GM23338 (cell line): ENCODE data around the gene CASR. TPM values are rescaled to one million over a fixed set of nuclear protein-coding genes. Genes with fewer than 3 reads are reported as not detected.

ENCODE experiments used
- ATAC-seq: fragments of 200-7000 bp; cut with Tn5 transposase; 3 replicates; pipeline ENCODE4 v1.9.1; 2020
- DNase-seq: peaks from one replicate; pipeline ENCODE4 v3.0.0-alpha.2; 2015; ENCODE audit warnings: low spot score
- H2AFZ ChIP-seq: fragments of 200-600 bp; sonication (generic); 2 replicates; pipeline ENCODE4 v1.8.0; 2016; ENCODE audit warnings: antibody characterized with exemption, mild to moderate bottlenecking, moderate library complexity
- H3F3A ChIP-seq: fragments of 200-600 bp; sonication (generic); replicated peaks from 2 replicates; pipeline ENCODE4 v1.8.0; 2017; ENCODE audit warnings: antibody characterized with exemption, mixed run types, low read depth
- H3K27ac ChIP-seq: fragments of 200-600 bp; sonication (generic); 2 replicates; pipeline ENCODE4 v1.6.1; 2016; ENCODE audit warnings: low read depth
- H3K27me3 ChIP-seq: fragments of 200-600 bp; sonication (generic); 2 replicates; pipeline ENCODE4 v1.8.0; 2016; ENCODE audit warnings: mild to moderate bottlenecking, mixed run types, moderate library complexity; ENCODE audit not compliant: insufficient read depth
- H3K36me3 ChIP-seq: fragments of 200-600 bp; sonication (generic); 2 replicates; pipeline ENCODE4 v1.8.0; 2016; ENCODE audit warnings: mild to moderate bottlenecking; ENCODE audit not compliant: insufficient read depth
- H3K4me1 ChIP-seq: fragments of 200-600 bp; sonication (generic); 2 replicates; pipeline ENCODE4 v1.8.0; 2016; ENCODE audit warnings: mild to moderate bottlenecking, moderate library complexity; ENCODE audit not compliant: insufficient read depth
- H3K4me2 ChIP-seq: fragments of 200-600 bp; sonication (generic); 2 replicates; pipeline ENCODE4 v1.7.1; 2017; ENCODE audit warnings: mixed run types
- H3K4me3 ChIP-seq: fragments of 200-600 bp; sonication (generic); 2 replicates; pipeline ENCODE4 v1.6.1; 2016; ENCODE audit warnings: mixed run types
- H3K79me2 ChIP-seq: fragments of 200-600 bp; sonication (generic); replicated peaks from 2 replicates; pipeline ENCODE4 v1.8.0; 2017; ENCODE audit warnings: mild to moderate bottlenecking; ENCODE audit not compliant: insufficient read depth
- H3K9me2 ChIP-seq: fragments of 200-600 bp; sonication (generic); 2 replicates; pipeline ENCODE4 v1.8.0; 2017; ENCODE audit not compliant: insufficient read depth
- H4K20me1 ChIP-seq: fragments of 200-600 bp; sonication (generic); replicated peaks from 2 replicates; pipeline ENCODE4 v1.8.0; 2017; ENCODE audit warnings: mild to moderate bottlenecking; ENCODE audit not compliant: insufficient read depth
- H3K27ac Mint-ChIP-seq: 2 replicates; pipeline ENCODE4 v1.8.0; 2020; ENCODE audit warnings: inconsistent platforms, mild to moderate bottlenecking, moderate library complexity, mixed read lengths
- H3K27me3 Mint-ChIP-seq: 3 replicates; pipeline ENCODE4 v1.8.0; 2022; ENCODE audit warnings: low read depth, mild to moderate bottlenecking, moderate library complexity, mixed read lengths, inconsistent platforms; ENCODE audit not compliant: insufficient read depth, poor library complexity
- H3K36me3 Mint-ChIP-seq: 3 replicates; pipeline ENCODE4 v1.8.0; 2021; ENCODE audit warnings: low read depth, mild to moderate bottlenecking, inconsistent platforms, moderate library complexity, mixed read lengths
- H3K4me1 Mint-ChIP-seq: 3 replicates; pipeline ENCODE4 v1.8.0; 2020; ENCODE audit warnings: mild to moderate bottlenecking, inconsistent platforms, mixed read lengths
- H3K4me3 Mint-ChIP-seq: 3 replicates; pipeline ENCODE4 v1.8.0; 2021; ENCODE audit warnings: moderate library complexity, mild to moderate bottlenecking, inconsistent platforms, mixed read lengths
- H3K9me3 Mint-ChIP-seq: 3 replicates; pipeline ENCODE4 v1.8.0; 2020; ENCODE audit warnings: moderate library complexity, mild to moderate bottlenecking, inconsistent platforms, mixed read lengths
- CREB1 ChIP-seq: fragments of 250-450 bp; sonication (Bioruptor Pico); IDR thresholded peaks from 2 replicates; pipeline ENCODE4 v1.5.0; 2020; ENCODE audit warnings: low read depth, mild to moderate bottlenecking, moderate library complexity
- EZH2 ChIP-seq: fragments of 200-600 bp; sonication (generic); IDR thresholded peaks from one replicate; pipeline ENCODE4 v1.8.0; 2017; ENCODE audit warnings: antibody characterized with exemption, mild to moderate bottlenecking, low read depth; ENCODE audit not compliant: unreplicated experiment
- JUNB ChIP-seq: IDR thresholded peaks from one replicate; pipeline ENCODE4 v1.6.1; 2016; ENCODE audit warnings: antibody characterized with exemption; ENCODE audit not compliant: unreplicated experiment
- POLR2AphosphoS5 ChIP-seq: IDR thresholded peaks from 2 replicates; pipeline ENCODE4 v1.6.1; 2016; ENCODE audit warnings: antibody characterized with exemption, low read depth
- ZNF114 ChIP-seq: fragments of 250-450 bp; sonication (Bioruptor Pico); IDR thresholded peaks from 2 replicates; pipeline ENCODE4 v1.5.0; 2020; ENCODE audit warnings: mild to moderate bottlenecking, moderate library complexity
- ZNF331 ChIP-seq: fragments of 250-450 bp; sonication (Bioruptor Pico); IDR thresholded peaks from 2 replicates; pipeline ENCODE4 v1.5.0; 2020; ENCODE audit warnings: low read depth, mild to moderate bottlenecking, moderate library complexity
- polyA plus RNA-seq: library from polyadenylated mRNA; unstranded; fragments of >200 nt; fragmentation: Nextera tagmentation; extraction: Ambion mirVana; gene quantifications from 2 replicates; pipeline ENCODE4 v1.2.1, GENCODE V29; 2016
- total RNA-seq: library from RNA; depleted of rRNA; stranded (reverse); fragments of >200 nt; shearing (Covaris generic); gene quantifications from 2 replicates; pipeline ENCODE4 v1.2.3, GENCODE V29; 2014
- TF ChIP-seq, protein P1 (sequence below): IDR thresholded peaks from 2 replicates; pipeline ENCODE4 v1.6.1; 2016; ENCODE audit warnings: antibody characterized with exemption
- TF ChIP-seq, protein P2 (sequence below): IDR thresholded peaks from one replicate; pipeline ENCODE4 v1.6.1; 2018; ENCODE audit warnings: antibody characterized with exemption; ENCODE audit not compliant: unreplicated experiment
- TF ChIP-seq, protein P3 (sequence below): fragments of 250-450 bp; sonication (Bioruptor Pico); IDR thresholded peaks from 2 replicates; pipeline ENCODE4 v1.5.0; 2020; ENCODE audit warnings: mild to moderate bottlenecking, moderate library complexity

CASR gene
- total and polyA plus RNA-seq, 2 experiments from 2014 or later, result 0.08 to 0.56 TPM

DNA sequence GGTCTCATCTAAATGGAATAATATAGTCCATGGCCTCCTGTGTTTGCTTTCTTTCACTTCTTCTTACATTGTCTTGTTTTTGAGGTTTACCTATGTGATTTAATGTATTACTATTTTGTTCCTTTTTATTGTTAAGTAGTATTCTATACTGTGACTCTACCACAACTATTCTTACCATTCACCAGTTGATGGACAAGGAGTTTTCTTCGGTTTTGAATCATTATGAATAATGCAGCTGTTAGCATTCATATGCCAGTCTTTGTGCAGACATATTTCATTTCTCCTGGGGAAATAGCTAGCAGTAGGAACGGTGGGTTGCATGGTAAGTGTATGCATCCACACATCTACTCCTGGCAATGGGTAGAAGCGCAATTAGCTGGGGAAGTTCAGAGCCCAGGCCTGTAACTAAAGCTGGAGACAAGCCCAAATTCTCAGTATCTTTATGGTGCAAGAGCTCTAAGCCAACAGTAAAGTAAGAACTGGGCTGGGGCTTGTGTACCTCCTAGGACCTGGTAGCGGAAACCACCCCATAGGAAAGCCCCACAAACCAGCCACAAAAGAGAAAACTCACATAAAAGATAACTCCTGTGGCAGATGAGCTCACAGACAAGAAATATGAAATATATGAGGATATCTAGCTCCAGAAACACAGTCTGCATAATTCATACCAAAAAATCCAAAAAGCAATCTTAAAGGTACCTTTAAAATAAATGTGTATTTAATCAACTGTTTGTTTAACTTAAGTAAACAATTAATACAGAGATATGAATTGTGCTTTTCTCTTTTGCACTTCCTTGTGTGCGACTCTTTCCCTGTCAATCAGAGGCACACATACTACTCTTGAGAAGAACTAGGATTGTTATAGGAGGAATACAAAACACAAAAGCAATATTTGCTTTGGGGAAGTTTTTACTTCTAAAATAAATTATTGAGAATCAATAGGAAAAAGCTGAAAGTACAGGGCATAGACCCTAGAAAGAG is 138.9 kb downstream of the CASR start:
- no peaks in the 10 kb centered on the region for H3K27me3 ChIP-seq
- ATAC-seq (no peak), DNase-seq (no peak)
- TF ChIP-seq EZH2 (no peak), ZNF114 (no peak), JUNB (no peak), POLR2AphosphoS5 (no peak), CREB1 (no peak), ZNF331 (CRISPR knock-in tag) (no peak)
- TF ChIP-seq, protein P1, sequence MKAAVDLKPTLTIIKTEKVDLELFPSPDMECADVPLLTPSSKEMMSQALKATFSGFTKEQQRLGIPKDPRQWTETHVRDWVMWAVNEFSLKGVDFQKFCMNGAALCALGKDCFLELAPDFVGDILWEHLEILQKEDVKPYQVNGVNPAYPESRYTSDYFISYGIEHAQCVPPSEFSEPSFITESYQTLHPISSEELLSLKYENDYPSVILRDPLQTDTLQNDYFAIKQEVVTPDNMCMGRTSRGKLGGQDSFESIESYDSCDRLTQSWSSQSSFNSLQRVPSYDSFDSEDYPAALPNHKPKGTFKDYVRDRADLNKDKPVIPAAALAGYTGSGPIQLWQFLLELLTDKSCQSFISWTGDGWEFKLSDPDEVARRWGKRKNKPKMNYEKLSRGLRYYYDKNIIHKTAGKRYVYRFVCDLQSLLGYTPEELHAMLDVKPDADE, result no peak
- H3K4me3 ChIP-seq, result no peak overlapping the region
- Mint-ChIP-seq H3K36me3 (no peaks in the 10 kb centered on the region), H3K4me1 (no peaks in the 10 kb centered on the region), H3K9me3 (peaks cover 14% of the 10 kb centered on the region; the same call in 2 of the 3 replicates), H3K4me3 (no peak overlapping the region), H3K27ac (no peak overlapping the region), H3K27me3 (peaks cover 2% of the 10 kb centered on the region)
- H2AFZ ChIP-seq, result no peak overlapping the region
- no peaks in the 10 kb centered on the region; the same call in 1 of the 2 replicates for H3K9me2 ChIP-seq
- H3K27ac ChIP-seq, result no peak overlapping the region
- no peaks in the 10 kb centered on the region for H3K36me3 ChIP-seq
- no peaks in the 10 kb centered on the region for H3K79me2 ChIP-seq
- H4K20me1 ChIP-seq, result no peaks in the 10 kb centered on the region
- no peaks in the 10 kb centered on the region for H3F3A ChIP-seq
- H3K4me2 ChIP-seq, result no peak overlapping the region
- no peaks in the 10 kb centered on the region for H3K4me1 ChIP-seq

DNA sequence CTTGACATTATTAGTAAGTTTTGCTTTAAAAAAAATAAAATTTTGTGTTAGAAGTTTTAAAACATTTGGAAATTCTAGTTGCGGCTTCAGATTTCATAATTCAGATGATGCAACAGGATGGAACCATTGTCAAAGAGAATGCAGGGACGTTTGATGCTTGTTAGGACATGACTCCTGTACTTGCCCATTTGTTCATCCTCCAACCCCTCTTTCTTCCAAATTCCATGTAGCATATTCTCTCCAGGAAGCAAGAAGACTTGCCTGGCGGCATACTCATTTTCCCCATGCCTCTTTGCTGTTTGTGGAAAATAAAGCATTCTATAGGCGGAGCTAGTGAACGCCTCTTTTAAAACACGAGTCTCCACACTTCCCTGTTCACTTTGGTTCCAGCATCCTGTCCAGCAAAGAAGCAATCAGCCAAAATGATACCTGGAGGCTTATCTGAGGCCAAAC is 141.4 kb downstream of the CASR start, which contains the start of gene CSTA:
Gene CSTA (plus strand): TSS at position 378 of the 453 bp plus-strand sequence. CDS start 45 bp downstream, at position 423.
- H3K4me3 ChIP-seq, result no peak within 1 kb of the TSS
- H3K4me1 ChIP-seq, result no peaks in the 10 kb centered on the region
- peak within 1 kb of the TSS; percentile 63; the same call in 1 of the 2 replicates for H2AFZ ChIP-seq
- no peak for ATAC-seq
- H3K27me3 ChIP-seq, result no peaks in the 10 kb centered on the region
- DNase-seq, result no peak
- no peak within 1 kb of the TSS for H3K4me2 ChIP-seq
- Mint-ChIP-seq H3K36me3 (no peaks in the 10 kb centered on the region), H3K9me3 (peaks cover 5% of the 10 kb centered on the region; the same call in 1 of the 3 replicates), H3K27me3 (peaks cover 2% of the 10 kb centered on the region), H3K4me3 (no peak within 1 kb of the TSS), H3K27ac (no peak within 1 kb of the TSS), H3K4me1 (no peaks in the 10 kb centered on the region)
- no peaks in the 10 kb centered on the region for H3F3A ChIP-seq
- H4K20me1 ChIP-seq, result no peaks in the 10 kb centered on the region
- no peaks in the 10 kb centered on the region for H3K36me3 ChIP-seq
- H3K27ac ChIP-seq, result no peak within 1 kb of the TSS
- H3K79me2 ChIP-seq, result no peaks in the 10 kb centered on the region
- H3K9me2 ChIP-seq, result no peaks in the 10 kb centered on the region
- TF ChIP-seq EZH2 (no peak), CREB1 (no peak), ZNF114 (no peak)
- TF ChIP-seq, protein P2, sequence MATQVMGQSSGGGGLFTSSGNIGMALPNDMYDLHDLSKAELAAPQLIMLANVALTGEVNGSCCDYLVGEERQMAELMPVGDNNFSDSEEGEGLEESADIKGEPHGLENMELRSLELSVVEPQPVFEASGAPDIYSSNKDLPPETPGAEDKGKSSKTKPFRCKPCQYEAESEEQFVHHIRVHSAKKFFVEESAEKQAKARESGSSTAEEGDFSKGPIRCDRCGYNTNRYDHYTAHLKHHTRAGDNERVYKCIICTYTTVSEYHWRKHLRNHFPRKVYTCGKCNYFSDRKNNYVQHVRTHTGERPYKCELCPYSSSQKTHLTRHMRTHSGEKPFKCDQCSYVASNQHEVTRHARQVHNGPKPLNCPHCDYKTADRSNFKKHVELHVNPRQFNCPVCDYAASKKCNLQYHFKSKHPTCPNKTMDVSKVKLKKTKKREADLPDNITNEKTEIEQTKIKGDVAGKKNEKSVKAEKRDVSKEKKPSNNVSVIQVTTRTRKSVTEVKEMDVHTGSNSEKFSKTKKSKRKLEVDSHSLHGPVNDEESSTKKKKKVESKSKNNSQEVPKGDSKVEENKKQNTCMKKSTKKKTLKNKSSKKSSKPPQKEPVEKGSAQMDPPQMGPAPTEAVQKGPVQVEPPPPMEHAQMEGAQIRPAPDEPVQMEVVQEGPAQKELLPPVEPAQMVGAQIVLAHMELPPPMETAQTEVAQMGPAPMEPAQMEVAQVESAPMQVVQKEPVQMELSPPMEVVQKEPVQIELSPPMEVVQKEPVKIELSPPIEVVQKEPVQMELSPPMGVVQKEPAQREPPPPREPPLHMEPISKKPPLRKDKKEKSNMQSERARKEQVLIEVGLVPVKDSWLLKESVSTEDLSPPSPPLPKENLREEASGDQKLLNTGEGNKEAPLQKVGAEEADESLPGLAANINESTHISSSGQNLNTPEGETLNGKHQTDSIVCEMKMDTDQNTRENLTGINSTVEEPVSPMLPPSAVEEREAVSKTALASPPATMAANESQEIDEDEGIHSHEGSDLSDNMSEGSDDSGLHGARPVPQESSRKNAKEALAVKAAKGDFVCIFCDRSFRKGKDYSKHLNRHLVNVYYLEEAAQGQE, result no peak
- TF ChIP-seq, protein P3, sequence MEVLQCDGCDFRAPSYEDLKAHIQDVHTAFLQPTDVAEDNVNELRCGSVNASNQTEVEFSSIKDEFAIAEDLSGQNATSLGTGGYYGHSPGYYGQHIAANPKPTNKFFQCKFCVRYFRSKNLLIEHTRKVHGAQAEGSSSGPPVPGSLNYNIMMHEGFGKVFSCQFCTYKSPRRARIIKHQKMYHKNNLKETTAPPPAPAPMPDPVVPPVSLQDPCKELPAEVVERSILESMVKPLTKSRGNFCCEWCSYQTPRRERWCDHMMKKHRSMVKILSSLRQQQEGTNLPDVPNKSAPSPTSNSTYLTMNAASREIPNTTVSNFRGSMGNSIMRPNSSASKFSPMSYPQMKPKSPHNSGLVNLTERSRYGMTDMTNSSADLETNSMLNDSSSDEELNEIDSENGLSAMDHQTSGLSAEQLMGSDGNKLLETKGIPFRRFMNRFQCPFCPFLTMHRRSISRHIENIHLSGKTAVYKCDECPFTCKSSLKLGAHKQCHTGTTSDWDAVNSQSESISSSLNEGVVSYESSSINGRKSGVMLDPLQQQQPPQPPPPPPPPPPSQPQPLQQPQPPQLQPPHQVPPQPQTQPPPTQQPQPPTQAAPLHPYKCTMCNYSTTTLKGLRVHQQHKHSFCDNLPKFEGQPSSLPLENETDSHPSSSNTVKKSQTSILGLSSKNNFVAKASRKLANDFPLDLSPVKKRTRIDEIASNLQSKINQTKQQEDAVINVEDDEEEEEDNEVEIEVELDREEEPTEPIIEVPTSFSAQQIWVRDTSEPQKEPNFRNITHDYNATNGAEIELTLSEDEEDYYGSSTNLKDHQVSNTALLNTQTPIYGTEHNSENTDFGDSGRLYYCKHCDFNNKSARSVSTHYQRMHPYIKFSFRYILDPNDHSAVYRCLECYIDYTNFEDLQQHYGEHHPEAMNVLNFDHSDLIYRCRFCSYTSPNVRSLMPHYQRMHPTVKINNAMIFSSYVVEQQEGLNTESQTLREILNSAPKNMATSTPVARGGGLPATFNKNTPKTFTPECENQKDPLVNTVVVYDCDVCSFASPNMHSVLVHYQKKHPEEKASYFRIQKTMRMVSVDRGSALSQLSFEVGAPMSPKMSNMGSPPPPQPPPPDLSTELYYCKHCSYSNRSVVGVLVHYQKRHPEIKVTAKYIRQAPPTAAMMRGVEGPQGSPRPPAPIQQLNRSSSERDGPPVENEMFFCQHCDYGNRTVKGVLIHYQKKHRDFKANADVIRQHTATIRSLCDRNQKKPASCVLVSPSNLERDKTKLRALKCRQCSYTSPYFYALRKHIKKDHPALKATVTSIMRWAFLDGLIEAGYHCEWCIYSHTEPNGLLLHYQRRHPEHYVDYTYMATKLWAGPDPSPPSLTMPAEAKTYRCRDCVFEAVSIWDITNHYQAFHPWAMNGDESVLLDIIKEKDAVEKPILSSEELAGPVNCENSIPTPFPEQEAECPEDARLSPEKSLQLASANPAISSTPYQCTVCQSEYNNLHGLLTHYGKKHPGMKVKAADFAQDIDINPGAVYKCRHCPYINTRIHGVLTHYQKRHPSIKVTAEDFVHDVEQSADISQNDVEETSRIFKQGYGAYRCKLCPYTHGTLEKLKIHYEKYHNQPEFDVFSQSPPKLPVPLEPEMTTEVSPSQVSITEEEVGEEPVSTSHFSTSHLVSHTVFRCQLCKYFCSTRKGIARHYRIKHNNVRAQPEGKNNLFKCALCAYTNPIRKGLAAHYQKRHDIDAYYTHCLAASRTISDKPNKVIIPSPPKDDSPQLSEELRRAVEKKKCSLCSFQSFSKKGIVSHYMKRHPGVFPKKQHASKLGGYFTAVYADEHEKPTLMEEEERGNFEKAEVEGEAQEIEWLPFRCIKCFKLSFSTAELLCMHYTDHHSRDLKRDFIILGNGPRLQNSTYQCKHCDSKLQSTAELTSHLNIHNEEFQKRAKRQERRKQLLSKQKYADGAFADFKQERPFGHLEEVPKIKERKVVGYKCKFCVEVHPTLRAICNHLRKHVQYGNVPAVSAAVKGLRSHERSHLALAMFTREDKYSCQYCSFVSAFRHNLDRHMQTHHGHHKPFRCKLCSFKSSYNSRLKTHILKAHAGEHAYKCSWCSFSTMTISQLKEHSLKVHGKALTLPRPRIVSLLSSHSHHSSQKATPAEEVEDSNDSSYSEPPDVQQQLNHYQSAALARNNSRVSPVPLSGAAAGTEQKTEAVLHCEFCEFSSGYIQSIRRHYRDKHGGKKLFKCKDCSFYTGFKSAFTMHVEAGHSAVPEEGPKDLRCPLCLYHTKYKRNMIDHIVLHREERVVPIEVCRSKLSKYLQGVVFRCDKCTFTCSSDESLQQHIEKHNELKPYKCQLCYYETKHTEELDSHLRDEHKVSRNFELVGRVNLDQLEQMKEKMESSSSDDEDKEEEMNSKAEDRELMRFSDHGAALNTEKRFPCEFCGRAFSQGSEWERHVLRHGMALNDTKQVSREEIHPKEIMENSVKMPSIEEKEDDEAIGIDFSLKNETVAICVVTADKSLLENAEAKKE, result no peak
